ENCODE results near the gene HSD17B2.

DNA sequence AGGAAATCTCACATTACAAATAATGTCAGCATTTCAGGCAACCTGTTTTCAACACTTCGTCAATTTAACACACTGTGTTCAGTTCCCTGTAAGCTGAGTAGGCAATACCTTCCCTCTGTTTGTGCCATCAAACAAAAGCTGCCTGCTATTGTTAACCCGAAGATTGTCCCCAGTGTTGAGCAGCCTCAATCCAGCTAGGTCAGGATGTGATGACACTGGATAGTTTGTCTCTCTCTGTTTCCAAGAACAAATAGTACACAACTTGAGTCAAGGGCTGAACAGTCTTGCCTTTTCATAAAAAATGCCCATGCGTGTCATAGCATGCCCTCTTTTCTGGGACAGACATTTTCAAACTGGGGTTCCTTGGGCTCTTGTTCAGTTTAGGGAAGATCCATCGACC, 36.4 kb downstream of the HSD17B2 start:
- TF ChIP-seq EP300 (IDR thresholded peaks at IDR 0.05) (no peak), POLR2AphosphoS5 (IDR thresholded peaks at IDR 0.05) (no peak), POLR2A (IDR thresholded peaks at IDR 0.05; ENCODE audit: low read depth) (no peak)
- TF ChIP-seq, protein P1, sequence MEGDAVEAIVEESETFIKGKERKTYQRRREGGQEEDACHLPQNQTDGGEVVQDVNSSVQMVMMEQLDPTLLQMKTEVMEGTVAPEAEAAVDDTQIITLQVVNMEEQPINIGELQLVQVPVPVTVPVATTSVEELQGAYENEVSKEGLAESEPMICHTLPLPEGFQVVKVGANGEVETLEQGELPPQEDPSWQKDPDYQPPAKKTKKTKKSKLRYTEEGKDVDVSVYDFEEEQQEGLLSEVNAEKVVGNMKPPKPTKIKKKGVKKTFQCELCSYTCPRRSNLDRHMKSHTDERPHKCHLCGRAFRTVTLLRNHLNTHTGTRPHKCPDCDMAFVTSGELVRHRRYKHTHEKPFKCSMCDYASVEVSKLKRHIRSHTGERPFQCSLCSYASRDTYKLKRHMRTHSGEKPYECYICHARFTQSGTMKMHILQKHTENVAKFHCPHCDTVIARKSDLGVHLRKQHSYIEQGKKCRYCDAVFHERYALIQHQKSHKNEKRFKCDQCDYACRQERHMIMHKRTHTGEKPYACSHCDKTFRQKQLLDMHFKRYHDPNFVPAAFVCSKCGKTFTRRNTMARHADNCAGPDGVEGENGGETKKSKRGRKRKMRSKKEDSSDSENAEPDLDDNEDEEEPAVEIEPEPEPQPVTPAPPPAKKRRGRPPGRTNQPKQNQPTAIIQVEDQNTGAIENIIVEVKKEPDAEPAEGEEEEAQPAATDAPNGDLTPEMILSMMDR (IDR thresholded peaks at IDR 0.05) = no peak

Measured in esophagus muscularis mucosa (tissue), 4 donors.